K562 (cell line): Measurements from ENCODE around the gene AAK1.

Source experiments
- POLR2A ChIP-seq: fragments of 450-650 bp; conservative IDR thresholded peaks from 2 replicates; pipeline ENCODE4 v1.6.1; 2016
- RFX5 ChIP-seq: IDR thresholded peaks from 2 replicates; pipeline ENCODE4 v1.6.1; 2011; ENCODE audit warnings: low read depth, mild to moderate bottlenecking, improper control_type of control experiment, low read length

- TF ChIP-seq POLR2A = no peak
- no peak for TF ChIP-seq RFX5
Measured at GRCh38 chr2:69471793-69472192, 171.7 kb downstream of the AAK1 start.
